Stimulated activated CD4-positive, alpha-beta T cell treated with anti-CD3 and anti-CD28 coated beads, TNF-alpha, amount 100 ng/mL, for 1 hour (primary cell): Measurements from ENCODE around the gene ASS1.
"Not testable (repeated sequence)": the region's sequence is repeated elsewhere in the genome, so short reads cannot be mapped to it uniquely, and the experiment has no call there.

Source experiments
- DNase-seq, 3 donors: peaks; one replicate each; pipeline ENCODE4 v3.0.0-alpha.2; 2020; ENCODE audit warnings: low read depth in 3 of 3, low spot score in 1 of 3

Gene ASS1

GRCh38 chr9:130444565-130445221 is at the start of gene ASS1:
TSS of gene ASS1 (plus strand) at chr9:130444961. CDS start at chr9:130452229, 7,268 bp downstream.
- DNase-seq, result peak in 2 of 3 donors; percentile 3 to 42

GRCh38 chr9:130395810-130396435 is 48.8 kb upstream of the ASS1 start:
- DNase-seq, result no peak

DNA sequence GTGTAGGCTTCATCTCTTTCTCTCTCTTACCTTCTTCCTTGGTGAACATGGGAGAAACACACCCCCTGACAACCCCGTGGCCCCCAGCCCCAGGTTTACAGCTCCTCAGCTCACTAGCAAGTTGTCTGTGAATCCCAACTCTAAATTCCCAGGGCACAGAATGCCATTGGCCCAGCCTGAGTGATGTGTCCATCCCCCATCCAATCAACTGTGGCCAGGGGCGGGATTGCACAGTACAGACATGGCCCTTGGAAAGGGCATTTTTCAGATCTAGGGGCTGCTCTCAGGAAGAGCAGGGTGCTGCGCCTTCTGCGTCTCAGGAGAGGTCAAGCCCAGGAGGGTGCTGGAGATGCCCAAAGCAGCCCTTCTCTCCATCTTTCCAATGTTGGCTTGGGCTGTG is 48.2 kb upstream of the ASS1 start:
- no peak for DNase-seq

GRCh38 chr9:130398487-130399240 is 46.1 kb upstream of the ASS1 start:
- no peak for DNase-seq

- DNase-seq, result no peak
Observed at GRCh38 chr9:130399768-130400167, 45.0 kb upstream of the ASS1 start.

- no peak for DNase-seq
Observed at GRCh38 chr9:130400870-130401269, 43.9 kb upstream of the ASS1 start.

GRCh38 chr9:130401742-130402141 is 43.0 kb upstream of the ASS1 start:
- DNase-seq, result not testable (repeated sequence)

DNA sequence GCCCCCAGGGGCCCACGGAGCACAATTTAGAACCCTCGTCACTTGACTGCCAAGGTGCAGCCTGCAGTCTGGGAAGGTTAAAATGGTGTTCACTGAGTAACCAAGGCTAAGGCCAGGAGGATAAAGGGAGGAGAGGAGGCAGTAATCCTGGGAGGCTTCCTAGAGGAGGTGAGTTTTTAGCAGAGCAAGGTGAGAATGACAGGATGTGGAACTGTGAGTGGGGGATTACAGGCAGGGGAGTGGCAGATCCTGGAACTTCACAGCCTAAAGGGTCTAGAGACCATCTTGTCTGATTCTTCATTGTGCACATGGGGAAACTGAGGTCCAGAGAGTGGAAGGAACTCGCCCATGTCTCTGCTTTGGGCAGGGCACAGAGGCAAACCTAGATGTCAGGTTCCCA is 42.5 kb upstream of the ASS1 start:
- DNase-seq, result no peak

GRCh38 chr9:130402645-130403440 is 41.9 kb upstream of the ASS1 start:
- no peak for DNase-seq

- no peak for DNase-seq
Observed at GRCh38 chr9:130405657-130406257, 39.0 kb upstream of the ASS1 start.

DNA sequence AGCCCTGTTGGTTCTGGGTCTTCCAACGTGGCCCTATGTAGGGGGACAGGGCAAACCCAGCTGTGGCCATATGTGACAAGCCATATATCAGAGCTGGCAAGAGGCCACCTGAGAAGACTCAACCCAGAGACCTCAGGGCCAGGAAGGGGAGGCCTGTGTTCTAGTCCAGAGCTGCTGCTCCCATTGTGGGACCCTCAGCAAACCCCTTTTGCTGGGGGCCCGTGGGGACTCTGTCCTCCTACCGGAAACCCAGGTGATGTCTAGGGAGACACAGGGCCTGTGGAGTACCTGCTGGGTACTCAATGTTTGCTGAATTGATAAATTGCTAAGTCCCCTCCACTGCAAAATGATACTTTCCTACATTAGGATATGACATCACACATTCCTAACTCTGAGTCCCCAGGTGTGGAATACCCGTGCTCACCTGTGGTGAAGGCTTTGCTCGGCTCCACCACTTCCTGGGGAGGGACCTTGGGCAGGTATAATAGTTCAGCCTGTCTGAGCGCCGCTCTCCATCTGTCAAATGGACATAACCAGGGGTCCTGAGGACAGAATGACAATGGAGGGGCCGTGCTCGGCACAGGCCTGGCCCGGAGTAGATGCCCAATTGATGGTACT is 38.4 kb upstream of the ASS1 start:
- no peak for DNase-seq

DNA sequence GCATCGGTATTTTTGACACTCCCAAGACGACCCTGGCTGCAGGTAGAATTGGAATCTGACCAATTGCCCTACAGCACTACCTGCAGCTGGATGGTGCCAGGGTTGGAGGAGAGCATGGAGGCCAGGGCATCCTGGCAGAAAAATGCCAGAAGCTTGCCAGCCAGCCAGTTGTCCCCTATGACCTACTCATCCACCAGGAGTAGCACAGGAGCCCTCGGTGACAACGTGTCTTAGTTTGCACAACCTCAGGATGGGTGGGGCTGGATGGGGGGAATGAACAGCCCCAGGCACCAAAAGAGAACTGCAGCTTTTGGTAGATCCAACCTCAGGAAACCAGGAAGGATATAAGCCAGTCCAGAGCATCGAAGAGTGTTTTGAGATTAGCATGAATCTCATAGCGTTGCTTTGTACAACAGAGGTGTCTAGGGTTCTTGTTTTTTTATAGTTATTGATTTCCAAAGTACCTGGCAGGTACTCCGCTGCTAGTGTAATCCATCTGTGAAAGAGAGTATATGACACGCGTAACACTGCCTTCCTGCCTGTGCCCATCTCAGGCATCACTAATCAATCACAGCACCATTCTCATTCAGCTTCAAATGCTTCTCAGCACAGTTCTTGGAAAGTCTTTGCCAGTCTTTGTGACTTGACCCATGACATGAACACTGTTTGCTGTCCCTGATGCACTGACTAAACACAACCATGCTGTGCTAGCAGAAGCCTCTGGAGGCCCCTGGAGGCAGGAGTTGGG is 36.7 kb upstream of the ASS1 start:
- DNase-seq, result no peak

- DNase-seq, result no peak
Observed at GRCh38 chr9:130408669-130409068, 36.1 kb upstream of the ASS1 start.

DNA sequence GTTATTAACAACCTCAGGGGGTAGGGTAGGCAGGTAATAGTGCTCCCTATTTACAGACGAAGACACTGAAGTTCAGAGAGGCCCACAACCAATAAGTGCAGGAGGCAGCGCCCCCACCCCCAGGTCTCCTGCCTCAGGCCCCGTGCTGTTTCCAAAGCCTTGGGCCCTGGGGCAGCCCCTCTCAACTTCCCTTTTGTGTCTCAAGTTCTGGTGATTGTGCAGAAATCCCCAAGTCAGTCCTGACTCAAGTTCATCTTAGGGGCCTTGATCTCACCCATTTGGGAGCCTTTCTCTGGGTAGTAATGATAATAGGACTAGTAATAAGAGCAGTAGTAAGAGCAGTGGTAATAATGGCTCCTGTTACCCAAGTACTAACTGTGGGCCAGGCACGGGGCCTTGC is 35.5 kb upstream of the ASS1 start:
- DNase-seq, result no peak

DNA sequence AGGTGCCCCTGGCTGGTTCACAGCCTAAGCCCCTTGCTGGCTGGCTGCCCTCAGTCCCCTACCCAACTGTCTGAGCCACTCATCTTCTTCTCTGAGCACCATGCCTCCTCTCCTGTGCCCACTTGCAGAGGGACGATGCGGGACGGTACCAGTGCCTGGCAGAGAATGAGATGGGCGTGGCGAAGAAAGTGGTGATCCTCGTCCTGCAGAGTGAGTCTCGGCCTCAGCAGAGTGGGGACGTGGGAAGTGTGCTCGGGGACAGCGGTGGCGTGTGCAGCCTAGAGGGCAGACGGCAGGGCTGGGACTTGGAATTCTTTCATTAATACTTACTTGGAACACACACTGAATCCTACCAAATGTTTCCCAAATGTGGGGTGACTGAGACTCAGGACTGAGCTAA is 34.3 kb upstream of the ASS1 start:
- DNase-seq, result no peak

DNA sequence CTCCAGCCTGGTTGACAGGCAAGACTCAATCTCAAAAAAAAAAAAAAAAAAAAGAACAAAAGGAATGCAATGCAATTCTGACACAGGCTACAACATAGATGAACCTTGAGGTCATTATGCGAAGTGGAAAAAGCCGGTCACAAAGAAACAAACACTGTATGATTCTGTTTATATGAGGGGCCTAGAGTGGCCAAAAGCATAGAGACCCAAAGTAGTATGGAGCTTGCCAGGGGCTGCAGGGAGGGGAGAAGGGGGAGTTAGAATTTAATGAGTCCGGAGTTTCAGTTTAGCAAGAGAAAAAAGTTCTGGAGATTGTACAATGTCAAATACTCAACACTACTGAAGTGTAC is 33.2 kb upstream of the ASS1 start:
- no peak for DNase-seq

DNA sequence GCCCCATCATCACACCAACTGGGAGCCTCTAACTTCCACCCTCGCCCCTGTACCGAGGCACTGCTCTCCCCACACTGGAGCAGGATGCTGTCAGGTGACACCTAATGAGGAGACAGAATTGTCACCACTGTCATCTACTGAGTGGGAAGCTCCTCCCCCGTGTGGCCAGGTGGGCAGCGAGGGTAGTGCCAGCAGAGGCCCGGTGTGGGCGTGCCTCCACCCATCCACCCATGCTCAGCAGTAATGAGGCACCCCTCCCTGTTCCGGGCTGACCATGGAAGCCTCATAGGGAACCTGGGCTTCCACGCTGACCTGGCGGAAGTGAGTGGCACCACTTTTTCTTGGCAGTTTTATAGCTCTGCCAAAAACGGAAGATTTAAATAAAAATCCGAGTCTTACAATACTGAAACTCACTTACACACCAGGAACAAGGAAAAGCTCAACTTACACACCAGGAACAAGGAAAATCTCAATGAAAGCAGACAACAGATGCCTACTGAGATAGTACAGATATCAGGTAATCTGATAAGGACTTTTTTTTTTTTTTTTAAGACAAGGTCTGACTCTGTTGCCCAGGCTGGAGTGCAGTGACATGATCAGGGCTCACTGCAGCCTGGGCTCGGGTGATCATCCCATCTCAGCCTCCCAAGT is 30.6 kb upstream of the ASS1 start:
- DNase-seq, result no peak

- DNase-seq, result no peak
Observed at GRCh38 chr9:130414910-130415746, 29.6 kb upstream of the ASS1 start.

DNA sequence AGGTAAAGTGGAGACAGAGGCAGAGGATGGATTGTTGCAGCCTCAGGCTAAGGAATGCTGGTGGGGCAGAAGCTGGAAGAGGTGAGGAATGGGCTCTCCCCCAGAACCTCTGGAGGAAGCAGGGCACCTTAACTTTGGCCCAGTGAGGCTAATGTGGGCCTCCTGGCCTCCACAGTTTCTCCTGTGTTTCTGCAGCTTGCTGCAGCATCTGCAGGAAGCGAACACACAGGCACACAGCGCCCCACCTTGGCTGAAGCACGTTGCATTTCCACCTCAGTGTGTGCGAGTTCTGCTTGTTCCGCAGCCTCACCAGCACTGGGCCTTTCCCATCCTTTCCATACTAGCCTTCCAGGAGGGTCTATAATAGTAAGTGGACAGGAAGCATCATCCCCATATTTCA is 27.2 kb upstream of the ASS1 start:
- DNase-seq, result no peak
